ENCODE measurements around the gene UNK. TPM values are rescaled to one million over a fixed set of nuclear protein-coding genes. Genes with fewer than 3 reads are reported as not detected.

Gene UNK
- total RNA-seq, 6 donors from 2014 or later, result 22.4 to 97.4 (median 31.4) TPM

GRCh38 chr17:75843577-75844529 is 59.2 kb downstream of the UNK start, which contains the start of gene UNC13D:
Gene UNC13D, minus strand, starts transcription at chr17:75844404. Its CDS starts 67 bp downstream, at chr17:75844337.
- peaks cover 56 to 61% (median 59%) of the 10 kb centered on the region in 4 donors for H3K4me1 ChIP-seq
- H3K36me3 ChIP-seq, result peaks cover 18 to 53% (median 37%) of the 10 kb centered on the region in 4 donors
- peak within 1 kb of the TSS; percentile 88 to 96 (median 94) for H3K27ac ChIP-seq
- peak within 1 kb of the TSS; percentile 39 to 50 (median 45) for H3K4me3 ChIP-seq
- no peaks in the 10 kb centered on the region for H3K9me3 ChIP-seq
- TF ChIP-seq POLR2A (IDR thresholded peaks at IDR 0.05) (peak in 1 of 4 donors; percentile 50), POLR2AphosphoS5 (IDR thresholded peaks at IDR 0.05) (peak in 1 of 2 donors; percentile 59), EP300 (IDR thresholded peaks at IDR 0.05) (no peak)
- no peaks in the 10 kb centered on the region for H3K27me3 ChIP-seq
- ATAC-seq (ENCODE audit: low FRiP score in 2 of 2) (peak; percentile 64 to 66), DNase-seq (peak; percentile 67 to 88)
- 15 to 28% methylated on average over 10 to 13 of the region's 35 CpGs for WGBS, 2 donors

- Histone ChIP-seq H3K36me3 (peaks cover 20 to 56% (median 42%) of the 10 kb centered on the region in 4 donors), H3K4me1 (peaks cover 63 to 68% (median 66%) of the 10 kb centered on the region in 4 donors)
- DNase-seq, result peak; percentile 89 to 91
These were observed 60.0 kb downstream of the UNK start for GRCh38 chr17:75844530-75845057.

GRCh38 chr17:75845058-75845711 is 60.6 kb downstream of the UNK start:
- peaks cover 23 to 56% (median 43%) of the 10 kb centered on the region in 4 donors for H3K36me3 ChIP-seq
- DNase-seq (peak; percentile 85 to 94), ATAC-seq (ENCODE audit: low FRiP score in 2 of 2) (peak; percentile 81 to 92)
- no peaks in the 10 kb centered on the region for H3K9me3 ChIP-seq
- WGBS, 2 donors, result 23 to 27% methylated on average over 14 to 21 of the region's 21 CpGs
- peak overlapping the region in 1 of 4 donors; percentile 50 for H3K4me3 ChIP-seq
- peaks cover 66 to 71% (median 69%) of the 10 kb centered on the region in 4 donors for H3K4me1 ChIP-seq
- no peaks in the 10 kb centered on the region for H3K27me3 ChIP-seq
- H3K27ac ChIP-seq, result peak overlapping the region; percentile 88 to 96 (median 94)
- TF ChIP-seq POLR2AphosphoS5 (IDR thresholded peaks at IDR 0.05), result peak; percentile 22 to 36
- TF ChIP-seq EP300 (IDR thresholded peaks at IDR 0.05), result no peak
- TF ChIP-seq POLR2A (IDR thresholded peaks at IDR 0.05), result peak in 3 of 4 donors; percentile 9 to 61 (median 13)
- peak; percentile 86 to 99 (median 97) for TF ChIP-seq CTCF (IDR thresholded peaks at IDR 0.05)

More at GRCh38 chr17:75844530-75845057, 60.0 kb downstream of the UNK start:
- Histone ChIP-seq H3K27ac (peak overlapping the region; percentile 88 to 96 (median 94)), H3K27me3 (no peaks in the 10 kb centered on the region), H3K9me3 (no peaks in the 10 kb centered on the region), H3K4me3 (peak overlapping the region in 3 of 4 donors; percentile 41 to 50 (median 49))
- peak; percentile 52 to 88 for ATAC-seq (ENCODE audit: low FRiP score in 2 of 2)
- 8% methylated on average over 9 of the region's 14 CpGs; no CpG with 5 or more reads in 1 of the 2 donors for WGBS, 2 donors
- TF ChIP-seq EP300 (IDR thresholded peaks at IDR 0.05) (peak in 2 of 4 donors; percentile 7 to 76), POLR2A (IDR thresholded peaks at IDR 0.05) (no peak), CTCF (IDR thresholded peaks at IDR 0.05) (no peak), POLR2AphosphoS5 (IDR thresholded peaks at IDR 0.05) (peak; percentile 9 to 45)

DNA sequence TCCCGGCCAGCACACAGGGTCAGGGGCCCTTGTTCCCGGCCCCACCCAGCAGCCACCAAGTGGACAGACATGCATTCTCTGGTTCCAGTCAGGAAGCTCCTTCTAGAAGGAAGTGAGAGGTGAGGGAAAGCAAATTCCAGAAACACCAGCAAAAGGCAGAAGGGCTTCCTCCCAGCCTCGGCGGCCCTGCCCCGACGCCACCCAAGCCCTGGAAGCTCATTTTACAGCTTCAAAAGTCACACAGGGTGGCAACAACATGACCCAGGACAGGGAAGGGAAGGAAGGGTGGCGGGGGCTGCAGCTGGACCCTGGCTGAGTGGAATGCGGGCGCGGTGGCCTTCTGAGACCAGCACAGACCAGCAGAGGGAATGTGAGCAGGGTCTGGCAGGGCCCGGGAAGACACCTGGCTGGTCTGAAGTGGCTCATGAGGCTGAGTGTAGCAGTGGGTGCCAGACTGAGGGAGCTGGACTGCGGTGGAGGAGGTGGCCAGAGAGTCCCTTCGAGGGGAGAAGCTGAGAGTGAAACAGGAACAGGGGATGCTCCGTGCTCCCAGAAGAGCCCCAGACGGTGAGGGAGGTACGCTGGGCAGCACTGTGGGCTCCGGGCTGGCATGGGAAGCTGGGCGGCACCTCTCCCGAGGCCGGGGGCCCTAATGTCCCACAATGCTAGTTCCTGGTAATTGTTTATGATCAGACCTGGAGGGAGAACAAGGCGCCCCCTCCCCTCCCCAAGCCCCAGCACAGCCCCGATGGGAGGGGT is 61.5 kb downstream of the UNK start:
- no peaks in the 10 kb centered on the region for H3K9me3 ChIP-seq
- TF ChIP-seq EP300 (IDR thresholded peaks at IDR 0.05) (no peak), POLR2AphosphoS5 (IDR thresholded peaks at IDR 0.05) (peak in 1 of 2 donors; percentile 14), POLR2A (IDR thresholded peaks at IDR 0.05) (no peak), CTCF (IDR thresholded peaks at IDR 0.05) (peak in 1 of 6 experiments; percentile 38)
- no peak overlapping the region for H3K4me3 ChIP-seq
- no peak for ATAC-seq (ENCODE audit: low FRiP score in 2 of 2)
- peaks cover 66 to 73% (median 70%) of the 10 kb centered on the region in 4 donors for H3K4me1 ChIP-seq
- WGBS, 2 donors, result 66 to 73% methylated on average over 17 to 20 of the region's 22 CpGs
- peak overlapping the region; percentile 88 to 96 (median 94) for H3K27ac ChIP-seq
- peaks cover 32 to 59% (median 48%) of the 10 kb centered on the region in 4 donors for H3K36me3 ChIP-seq
- no peaks in the 10 kb centered on the region for H3K27me3 ChIP-seq
- peak in 1 of 2 donors; percentile 42 for DNase-seq

Data from upper lobe of left lung (tissue), 6 donors.